WTC11 (cell line): ENCODE measurements around the gene CTIF.

Experiments
- CREB1 ChIP-seq: sonication (generic); formaldehyde crosslinking; IDR thresholded peaks from 2 replicates; pipeline ENCODE4 v1.8.0; 2023; ENCODE audit warnings: mild to moderate bottlenecking, missing genetic modification reagents
- IRF2 ChIP-seq: sonication (generic); formaldehyde crosslinking; IDR thresholded peaks from 2 replicates; pipeline ENCODE4 v1.8.0; 2022; ENCODE audit warnings: low read depth, missing genetic modification reagents, borderline replicate concordance
- OVOL2 ChIP-seq: fragments of 250-450 bp; sonication (Bioruptor Pico); IDR thresholded peaks from 2 replicates; pipeline ENCODE4 v1.9.0; 2021; ENCODE audit warnings: mild to moderate bottlenecking, borderline replicate concordance
- SP1 ChIP-seq: sonication (generic); formaldehyde crosslinking; conservative IDR thresholded peaks from 2 replicates; pipeline ENCODE4 v1.8.1; 2022; ENCODE audit warnings: missing genetic modification reagents
- TF ChIP-seq, protein P1 (sequence below): fragments of 200-600 bp; IDR thresholded peaks from 2 replicates; pipeline ENCODE4 v1.8.0; 2022; ENCODE audit warnings: antibody characterized with exemption
- TF ChIP-seq, protein P2 (sequence below): sonication (generic); formaldehyde crosslinking; IDR thresholded peaks from 2 replicates; pipeline ENCODE4 v1.8.1; 2023; ENCODE audit warnings: mild to moderate bottlenecking, missing genetic modification reagents, moderate library complexity
- TF ChIP-seq, protein P3 (sequence below): sonication (generic); formaldehyde crosslinking; IDR thresholded peaks from 2 replicates; pipeline ENCODE4 v1.8.1; 2023; ENCODE audit warnings: mild to moderate bottlenecking, missing genetic modification reagents, borderline replicate concordance
- TF ChIP-seq, protein P4 (sequence below): sonication (generic); formaldehyde crosslinking; IDR thresholded peaks from 2 replicates; pipeline ENCODE4 v1.8.1; 2022; ENCODE audit warnings: mild to moderate bottlenecking, moderate library complexity, missing genetic modification reagents
- TF ChIP-seq, protein P5 (sequence below): sonication (generic); formaldehyde crosslinking; IDR thresholded peaks from 2 replicates; pipeline ENCODE4 v1.8.1; 2022; ENCODE audit warnings: missing genetic modification reagents, borderline replicate concordance

DNA sequence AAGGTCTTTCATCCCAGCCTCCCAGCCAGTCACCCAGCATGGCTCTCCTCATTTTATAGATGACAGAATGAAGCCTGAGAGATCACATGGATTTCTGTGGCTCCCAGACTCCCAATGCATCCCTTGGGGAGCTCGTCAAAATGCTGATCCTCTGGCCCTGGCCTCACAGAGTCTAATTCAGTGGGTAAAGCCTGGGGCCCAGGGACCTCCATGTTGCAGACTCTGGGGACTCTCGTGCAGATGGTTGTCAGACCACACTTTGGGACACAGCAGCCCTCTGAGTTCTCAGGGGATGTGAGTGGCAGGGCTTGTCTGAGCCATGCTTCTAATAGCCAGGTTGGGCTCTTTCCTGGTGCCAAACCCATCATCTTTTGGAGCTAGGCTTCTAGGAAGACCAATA, 97.0 kb downstream of the CTIF start:
- TF ChIP-seq, protein P1, sequence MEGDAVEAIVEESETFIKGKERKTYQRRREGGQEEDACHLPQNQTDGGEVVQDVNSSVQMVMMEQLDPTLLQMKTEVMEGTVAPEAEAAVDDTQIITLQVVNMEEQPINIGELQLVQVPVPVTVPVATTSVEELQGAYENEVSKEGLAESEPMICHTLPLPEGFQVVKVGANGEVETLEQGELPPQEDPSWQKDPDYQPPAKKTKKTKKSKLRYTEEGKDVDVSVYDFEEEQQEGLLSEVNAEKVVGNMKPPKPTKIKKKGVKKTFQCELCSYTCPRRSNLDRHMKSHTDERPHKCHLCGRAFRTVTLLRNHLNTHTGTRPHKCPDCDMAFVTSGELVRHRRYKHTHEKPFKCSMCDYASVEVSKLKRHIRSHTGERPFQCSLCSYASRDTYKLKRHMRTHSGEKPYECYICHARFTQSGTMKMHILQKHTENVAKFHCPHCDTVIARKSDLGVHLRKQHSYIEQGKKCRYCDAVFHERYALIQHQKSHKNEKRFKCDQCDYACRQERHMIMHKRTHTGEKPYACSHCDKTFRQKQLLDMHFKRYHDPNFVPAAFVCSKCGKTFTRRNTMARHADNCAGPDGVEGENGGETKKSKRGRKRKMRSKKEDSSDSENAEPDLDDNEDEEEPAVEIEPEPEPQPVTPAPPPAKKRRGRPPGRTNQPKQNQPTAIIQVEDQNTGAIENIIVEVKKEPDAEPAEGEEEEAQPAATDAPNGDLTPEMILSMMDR: no peak
- TF ChIP-seq, protein P2, sequence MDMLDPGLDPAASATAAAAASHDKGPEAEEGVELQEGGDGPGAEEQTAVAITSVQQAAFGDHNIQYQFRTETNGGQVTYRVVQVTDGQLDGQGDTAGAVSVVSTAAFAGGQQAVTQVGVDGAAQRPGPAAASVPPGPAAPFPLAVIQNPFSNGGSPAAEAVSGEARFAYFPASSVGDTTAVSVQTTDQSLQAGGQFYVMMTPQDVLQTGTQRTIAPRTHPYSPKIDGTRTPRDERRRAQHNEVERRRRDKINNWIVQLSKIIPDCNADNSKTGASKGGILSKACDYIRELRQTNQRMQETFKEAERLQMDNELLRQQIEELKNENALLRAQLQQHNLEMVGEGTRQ (CRISPR knock-in tag): no peak
- TF ChIP-seq IRF2 (CRISPR knock-in tag) (no peak), OVOL2 (CRISPR knock-in tag) (no peak), CREB1 (CRISPR knock-in tag) (no peak), SP1 (CRISPR knock-in tag) (no peak)
- TF ChIP-seq, protein P3, sequence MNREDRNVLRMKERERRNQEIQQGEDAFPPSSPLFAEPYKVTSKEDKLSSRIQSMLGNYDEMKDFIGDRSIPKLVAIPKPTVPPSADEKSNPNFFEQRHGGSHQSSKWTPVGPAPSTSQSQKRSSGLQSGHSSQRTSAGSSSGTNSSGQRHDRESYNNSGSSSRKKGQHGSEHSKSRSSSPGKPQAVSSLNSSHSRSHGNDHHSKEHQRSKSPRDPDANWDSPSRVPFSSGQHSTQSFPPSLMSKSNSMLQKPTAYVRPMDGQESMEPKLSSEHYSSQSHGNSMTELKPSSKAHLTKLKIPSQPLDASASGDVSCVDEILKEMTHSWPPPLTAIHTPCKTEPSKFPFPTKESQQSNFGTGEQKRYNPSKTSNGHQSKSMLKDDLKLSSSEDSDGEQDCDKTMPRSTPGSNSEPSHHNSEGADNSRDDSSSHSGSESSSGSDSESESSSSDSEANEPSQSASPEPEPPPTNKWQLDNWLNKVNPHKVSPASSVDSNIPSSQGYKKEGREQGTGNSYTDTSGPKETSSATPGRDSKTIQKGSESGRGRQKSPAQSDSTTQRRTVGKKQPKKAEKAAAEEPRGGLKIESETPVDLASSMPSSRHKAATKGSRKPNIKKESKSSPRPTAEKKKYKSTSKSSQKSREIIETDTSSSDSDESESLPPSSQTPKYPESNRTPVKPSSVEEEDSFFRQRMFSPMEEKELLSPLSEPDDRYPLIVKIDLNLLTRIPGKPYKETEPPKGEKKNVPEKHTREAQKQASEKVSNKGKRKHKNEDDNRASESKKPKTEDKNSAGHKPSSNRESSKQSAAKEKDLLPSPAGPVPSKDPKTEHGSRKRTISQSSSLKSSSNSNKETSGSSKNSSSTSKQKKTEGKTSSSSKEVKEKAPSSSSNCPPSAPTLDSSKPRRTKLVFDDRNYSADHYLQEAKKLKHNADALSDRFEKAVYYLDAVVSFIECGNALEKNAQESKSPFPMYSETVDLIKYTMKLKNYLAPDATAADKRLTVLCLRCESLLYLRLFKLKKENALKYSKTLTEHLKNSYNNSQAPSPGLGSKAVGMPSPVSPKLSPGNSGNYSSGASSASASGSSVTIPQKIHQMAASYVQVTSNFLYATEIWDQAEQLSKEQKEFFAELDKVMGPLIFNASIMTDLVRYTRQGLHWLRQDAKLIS: no peak
- TF ChIP-seq, protein P4, sequence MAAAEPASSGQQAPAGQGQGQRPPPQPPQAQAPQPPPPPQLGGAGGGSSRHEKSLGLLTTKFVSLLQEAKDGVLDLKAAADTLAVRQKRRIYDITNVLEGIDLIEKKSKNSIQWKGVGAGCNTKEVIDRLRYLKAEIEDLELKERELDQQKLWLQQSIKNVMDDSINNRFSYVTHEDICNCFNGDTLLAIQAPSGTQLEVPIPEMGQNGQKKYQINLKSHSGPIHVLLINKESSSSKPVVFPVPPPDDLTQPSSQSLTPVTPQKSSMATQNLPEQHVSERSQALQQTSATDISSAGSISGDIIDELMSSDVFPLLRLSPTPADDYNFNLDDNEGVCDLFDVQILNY: no peak
- TF ChIP-seq, protein P5, sequence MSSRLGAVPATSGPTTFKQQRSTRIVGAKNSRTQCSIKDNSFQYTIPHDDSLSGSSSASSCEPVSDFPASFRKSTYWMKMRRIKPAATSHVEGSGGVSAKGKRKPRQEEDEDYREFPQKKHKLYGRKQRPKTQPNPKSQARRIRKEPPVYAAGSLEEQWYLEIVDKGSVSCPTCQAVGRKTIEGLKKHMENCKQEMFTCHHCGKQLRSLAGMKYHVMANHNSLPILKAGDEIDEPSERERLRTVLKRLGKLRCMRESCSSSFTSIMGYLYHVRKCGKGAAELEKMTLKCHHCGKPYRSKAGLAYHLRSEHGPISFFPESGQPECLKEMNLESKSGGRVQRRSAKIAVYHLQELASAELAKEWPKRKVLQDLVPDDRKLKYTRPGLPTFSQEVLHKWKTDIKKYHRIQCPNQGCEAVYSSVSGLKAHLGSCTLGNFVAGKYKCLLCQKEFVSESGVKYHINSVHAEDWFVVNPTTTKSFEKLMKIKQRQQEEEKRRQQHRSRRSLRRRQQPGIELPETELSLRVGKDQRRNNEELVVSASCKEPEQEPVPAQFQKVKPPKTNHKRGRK (CRISPR knock-in tag): no peak
